IMR-90 (cell line): Measurements from ENCODE around the gene EMC8. TPM values are rescaled to one million over a fixed set of nuclear protein-coding genes. Genes with fewer than 3 reads are reported as not detected.

Experiments
- ATAC-seq: fragments of 200-7000 bp; cut with Tn5 transposase; 2 replicates; pipeline ENCODE4 v1.9.1; 2020; ENCODE audit warnings: low read depth, mild to moderate bottlenecking, moderate library complexity
- BruUV-seq: library from RNA; stranded (reverse); fragments of 400-500 nt; replicated peaks from 2 replicates; lab custom pipeline; 2021; lab: Mats Ljungman, UMichigan
- CTCF ChIA-PET: fragments of 300-600 bp; formaldehyde crosslinking; extraction: SDS; loops from one replicate; lab custom pipeline; 2021; ENCODE audit warnings: antibody characterized with exemption; lab: Yijun Ruan, JAX
- POLR2A ChIA-PET: fragments of 300-600 bp; sonication (Branson Sonifier 250); formaldehyde crosslinking; loops from one replicate; lab custom pipeline; 2022; ENCODE audit warnings: antibody characterized with exemption; ENCODE audit not compliant: unreplicated experiment; lab: Charles Lee
- DNase-seq: peaks from one replicate; pipeline ENCODE4 v3.0.0; 2013
- H2AFZ ChIP-seq: replicated peaks from 2 replicates; pipeline ENCODE3; 2013; ENCODE audit warnings: low read length, mild to moderate bottlenecking; ENCODE audit not compliant: poor library complexity
- H2AK5ac ChIP-seq: 2 replicates; pipeline ENCODE4 v1.6.1; 2013; ENCODE audit warnings: low read depth, low read length, inconsistent platforms
- H2AK9ac ChIP-seq: replicated peaks from 2 replicates; pipeline ENCODE3; 2013; ENCODE audit warnings: mild to moderate bottlenecking, low read depth, low read length, moderate library complexity; ENCODE audit not compliant: poor library complexity
- H2BK120ac ChIP-seq: 2 replicates; pipeline ENCODE4 v1.6.1; 2013; ENCODE audit warnings: low read depth, low read length, inconsistent platforms
- H2BK15ac ChIP-seq: 3 replicates; pipeline ENCODE4 v1.6.1; 2013; ENCODE audit warnings: low read depth, low read length, inconsistent platforms
- H2BK20ac ChIP-seq: 2 replicates; pipeline ENCODE4 v1.6.1; 2013; ENCODE audit warnings: low read depth, mild to moderate bottlenecking, inconsistent platforms, low read length, moderate library complexity
- H2BK5ac ChIP-seq: 2 replicates; pipeline ENCODE4 v1.6.1; 2013; ENCODE audit warnings: mild to moderate bottlenecking, low read depth, low read length, inconsistent platforms; ENCODE audit not compliant: poor library complexity, severe bottlenecking
- H3K14ac ChIP-seq: replicated peaks from 2 replicates; pipeline ENCODE4 v1.6.1; 2013; ENCODE audit warnings: low read depth, low read length, inconsistent platforms
- H3K18ac ChIP-seq: 2 replicates; pipeline ENCODE4 v1.6.1; 2013; ENCODE audit warnings: low read depth, low read length, control low read depth
- H3K23ac ChIP-seq: 2 replicates; pipeline ENCODE4 v1.6.1; 2013; ENCODE audit warnings: low read depth, low read length, inconsistent platforms
- H3K27ac ChIP-seq: 2 replicates; pipeline ENCODE4 v1.5.1; 2013; ENCODE audit warnings: mild to moderate bottlenecking, control low read depth, low read length; ENCODE audit not compliant: insufficient read depth
- H3K27me3 ChIP-seq: 2 replicates; pipeline ENCODE4 v1.6.1; 2013; ENCODE audit warnings: low read length; ENCODE audit not compliant: control insufficient read depth, insufficient read depth
- H3K36me3 ChIP-seq: 2 replicates; pipeline ENCODE4 v1.6.1; 2013; ENCODE audit warnings: low read length, mixed read lengths; ENCODE audit not compliant: control insufficient read depth, insufficient read depth
- H3K4ac ChIP-seq: 2 replicates; pipeline ENCODE4 v1.6.1; 2013; ENCODE audit warnings: low read depth, low read length, inconsistent platforms
- H3K4me1 ChIP-seq: 2 replicates; pipeline ENCODE4 v1.6.1; 2013; ENCODE audit warnings: low read length, mixed read lengths; ENCODE audit not compliant: control insufficient read depth, insufficient read depth
- H3K4me2 ChIP-seq: 2 replicates; pipeline ENCODE4 v1.6.1; 2013; ENCODE audit warnings: low read depth, mild to moderate bottlenecking, control low read depth, low read length, moderate library complexity
- H3K4me3 ChIP-seq: 2 replicates; pipeline ENCODE4 v1.5.1; 2013; ENCODE audit warnings: low read depth, mild to moderate bottlenecking, control low read depth, low read length, moderate library complexity; ENCODE audit not compliant: insufficient read depth
- H3K56ac ChIP-seq: 2 replicates; pipeline ENCODE4 v1.6.1; 2013; ENCODE audit warnings: low read length, inconsistent platforms; ENCODE audit not compliant: insufficient read depth; ENCODE audit errors: extremely low read depth
- H3K79me1 ChIP-seq, 2 experiments: 2 replicates each; pipeline ENCODE4 v1.6.1; 2013; ENCODE audit warnings: low read length in 2 of 2, inconsistent platforms in 1 of 2, low read depth in 1 of 2
- H3K9ac ChIP-seq: 2 replicates; pipeline ENCODE4 v1.6.1; 2013; ENCODE audit warnings: low read depth, low read length, control low read depth
- H3K9me1 ChIP-seq: 2 replicates; pipeline ENCODE4 v1.6.1; 2013; ENCODE audit warnings: low read length, inconsistent platforms; ENCODE audit not compliant: insufficient read depth
- H3K9me3 ChIP-seq: 2 replicates; pipeline ENCODE4 v1.6.1; 2013; ENCODE audit warnings: low read length; ENCODE audit not compliant: control insufficient read depth, insufficient read depth
- H4K20me1 ChIP-seq: 2 replicates; pipeline ENCODE4 v1.6.1; 2013; ENCODE audit warnings: low read length, inconsistent platforms; ENCODE audit not compliant: insufficient read depth
- H4K5ac ChIP-seq: 2 replicates; pipeline ENCODE4 v1.6.1; 2013; ENCODE audit warnings: mild to moderate bottlenecking, low read depth, low read length, control low read depth
- H4K8ac ChIP-seq, 2 experiments: 2 replicates each; pipeline ENCODE4 v1.6.1; 2013; ENCODE audit warnings: low read depth in 2 of 2, low read length in 2 of 2, control low read depth in 1 of 2, inconsistent platforms in 1 of 2
- H4K91ac ChIP-seq: 2 replicates; pipeline ENCODE4 v1.6.1; 2013; ENCODE audit warnings: low read depth, low read length, inconsistent platforms; ENCODE audit not compliant: insufficient read depth
- CEBPB ChIP-seq: IDR thresholded peaks from 2 replicates; pipeline ENCODE4 v1.6.1; 2012; ENCODE audit warnings: low read depth, low read length, improper control_type of control experiment
- FOS ChIP-seq: fragments of 150-350 bp; IDR thresholded peaks from 2 replicates; pipeline ENCODE4 v1.6.1; 2016; ENCODE audit warnings: low read depth, low read length
- RAD21 ChIP-seq: IDR thresholded peaks from 2 replicates; pipeline ENCODE4 v1.6.1; 2012; ENCODE audit warnings: low read length, improper control_type of control experiment
- WGBS, 2 experiments: methylation state at CpG; one replicate each; pipeline versions ENCODE4 v1.1.5 to v1.1.7; 2013; ENCODE audit warnings: missing lambda C conversion rate in 2 of 2; ENCODE audit not compliant: insufficient read length in 1 of 2; ENCODE audit errors: extremely low coverage in 2 of 2; 5-methylcytosine and 5-hydroxymethylcytosine counted together
- dilution Hi-C: fragments of 300-500 bp; cut with HindIII; formaldehyde crosslinking; loops from one replicate; pipeline ENCODE4 v1.14.3; 2018; ENCODE audit warnings: low sequenced_read_pairs; ENCODE audit not compliant: unreplicated experiment
- in situ Hi-C: fragments of 300-500 bp; cut with MboI; formaldehyde crosslinking; loops from 3 replicates; pipeline ENCODE4 v1.14.3; 2019; ENCODE audit warnings: low sequenced_read_pairs, inconsistent platforms, mixed read lengths
- intact Hi-C: fragments of 100-400 bp; cut with micrococcal nuclease; formaldehyde crosslinking; loops from 2 replicates; pipeline ENCODE4 v1.10.0; 2022
- polyA plus RNA-seq, 3 experiments: library from polyadenylated mRNA; depleted of rRNA; stranded (reverse); fragments of >200 nt; gene quantifications; 2 replicates each; pipeline ENCODE4 v1.2.3, GENCODE V29; 2012; ENCODE audit warnings: low replicate concordance in 1 of 3
- total RNA-seq: library from RNA; depleted of rRNA; stranded (reverse); fragments of >200 nt; gene quantifications from 2 replicates; pipeline ENCODE4 v1.2.3, GENCODE V29; 2012

EMC8 gene
- total and polyA plus RNA-seq, 2 of the 4 experiments (the other 2 are of a cell fraction) = 23.7 to 48.9 TPM

- POLR2A ChIA-PET = no interaction called here
Measured at GRCh38 chr16:85777583-85778310, 21.6 kb downstream of the EMC8 start.

More at GRCh38 chr16:85777583-85778310, 21.6 kb downstream of the EMC8 start:
- no peak overlapping the region for H3K4me3 ChIP-seq
- H2BK15ac ChIP-seq = no peak overlapping the region
- intact Hi-C loops = no loop called here
- no peak overlapping the region for H2BK5ac ChIP-seq
- DNase-seq (peak; percentile 58), ATAC-seq (no peak; the same call in 1 of the 2 replicates)
- H4K20me1 ChIP-seq = peaks cover 33% of the 10 kb centered on the region
- no peak overlapping the region for H3K14ac ChIP-seq
- in situ Hi-C loops = no loop called here
- H4K8ac ChIP-seq = no peak overlapping the region
- no peaks in the 10 kb centered on the region for H3K9me1 ChIP-seq
- H3K18ac ChIP-seq = no peak overlapping the region
- no peak overlapping the region for H3K56ac ChIP-seq
- H3K79me1 ChIP-seq = peaks cover 17 to 36% of the 10 kb centered on the region in 2 experiments
- H2BK120ac ChIP-seq = no peak overlapping the region
- H3K36me3 ChIP-seq = peaks cover 36% of the 10 kb centered on the region
- no peak overlapping the region for H3K4ac ChIP-seq
- dilution Hi-C loops = no loop called here
- no peak overlapping the region for H3K9ac ChIP-seq
- H3K4me1 ChIP-seq = peaks cover 8% of the 10 kb centered on the region
- H2AK9ac ChIP-seq = peak overlapping the region; percentile 31
- H2AK5ac ChIP-seq = no peak overlapping the region
- H3K9me3 ChIP-seq = no peaks in the 10 kb centered on the region
- no peak overlapping the region for H2AFZ ChIP-seq
- CTCF ChIA-PET = interaction anchor here (0.6 to 0.8 kb wide), 2 partner anchors 17 to 40 kb away, joined by 3 to 4 read pairs; no protein-coding TSS in a partner anchor
- no TSS peak for BruUV-seq
- H4K5ac ChIP-seq = no peak overlapping the region
- WGBS, 2 experiments = 67% methylated on average over 1 of the region's 4 CpGs; no CpG with 5 or more reads in 1 of the 2 experiments
- H3K27me3 ChIP-seq = no peaks in the 10 kb centered on the region
- no peak overlapping the region for H3K4me2 ChIP-seq
- TF ChIP-seq FOS (no peak), RAD21 (no peak), CEBPB (no peak)
- no peak overlapping the region for H3K23ac ChIP-seq
- H4K91ac ChIP-seq = no peak overlapping the region
- no peak overlapping the region for H2BK20ac ChIP-seq
- H3K27ac ChIP-seq = no peak overlapping the region
